ENCODE measurements around the gene ZNF350. TPM values are rescaled to one million over a fixed set of nuclear protein-coding genes. Genes with fewer than 3 reads are reported as not detected.

ZNF350 gene
- total and polyA plus RNA-seq, 2 of the 13 experiments (the other 11 are each of a cell fraction or from before 2014, with no cell fraction given), result 3.7 to 6.9 TPM

DNA sequence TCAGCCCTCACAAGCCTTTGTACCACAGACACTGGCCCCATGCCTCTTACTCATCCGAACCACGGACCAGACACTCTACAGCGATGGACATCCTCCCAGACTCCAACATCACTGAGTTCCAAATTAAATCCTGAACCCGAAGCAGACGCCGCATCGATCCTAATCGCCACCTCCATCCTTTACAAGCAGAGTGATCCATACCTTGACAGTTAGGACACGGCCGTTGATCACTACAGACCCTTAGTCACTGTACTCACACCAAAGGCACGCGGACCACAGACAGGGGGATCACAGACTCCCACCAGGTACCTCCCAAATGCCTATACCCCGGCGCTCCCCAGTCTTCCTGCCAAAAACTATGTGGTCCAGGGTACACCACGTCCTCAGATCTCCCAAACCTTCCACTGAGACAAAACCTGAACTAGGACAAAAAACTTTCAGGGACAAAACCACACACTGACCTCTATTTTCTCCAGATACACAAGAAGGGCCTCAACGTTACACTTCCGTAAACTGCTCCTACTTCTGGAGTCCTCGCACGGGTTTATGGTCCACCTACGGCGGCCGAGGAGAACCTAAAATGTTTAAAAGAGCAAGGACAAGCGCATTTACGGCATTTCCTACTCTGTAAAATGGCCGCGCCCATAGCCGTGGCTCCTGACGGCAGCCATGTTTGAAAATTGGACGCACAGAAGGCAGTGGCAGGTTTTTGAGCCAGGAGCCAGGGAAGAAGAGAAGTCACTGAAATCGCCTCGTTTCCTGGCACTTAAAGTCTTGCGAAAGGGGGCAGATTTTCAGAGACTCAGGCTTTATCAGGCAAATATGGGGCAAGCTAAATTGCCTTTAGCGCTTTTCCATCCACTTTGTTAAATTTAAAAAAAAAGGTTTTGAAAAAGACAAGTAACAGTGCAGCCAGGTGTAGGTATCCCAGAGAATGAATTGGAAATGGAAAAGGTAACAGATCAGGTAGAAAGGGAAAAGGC, at the start of gene ZNF350 (continued):
- TF ChIP-seq, protein P1, sequence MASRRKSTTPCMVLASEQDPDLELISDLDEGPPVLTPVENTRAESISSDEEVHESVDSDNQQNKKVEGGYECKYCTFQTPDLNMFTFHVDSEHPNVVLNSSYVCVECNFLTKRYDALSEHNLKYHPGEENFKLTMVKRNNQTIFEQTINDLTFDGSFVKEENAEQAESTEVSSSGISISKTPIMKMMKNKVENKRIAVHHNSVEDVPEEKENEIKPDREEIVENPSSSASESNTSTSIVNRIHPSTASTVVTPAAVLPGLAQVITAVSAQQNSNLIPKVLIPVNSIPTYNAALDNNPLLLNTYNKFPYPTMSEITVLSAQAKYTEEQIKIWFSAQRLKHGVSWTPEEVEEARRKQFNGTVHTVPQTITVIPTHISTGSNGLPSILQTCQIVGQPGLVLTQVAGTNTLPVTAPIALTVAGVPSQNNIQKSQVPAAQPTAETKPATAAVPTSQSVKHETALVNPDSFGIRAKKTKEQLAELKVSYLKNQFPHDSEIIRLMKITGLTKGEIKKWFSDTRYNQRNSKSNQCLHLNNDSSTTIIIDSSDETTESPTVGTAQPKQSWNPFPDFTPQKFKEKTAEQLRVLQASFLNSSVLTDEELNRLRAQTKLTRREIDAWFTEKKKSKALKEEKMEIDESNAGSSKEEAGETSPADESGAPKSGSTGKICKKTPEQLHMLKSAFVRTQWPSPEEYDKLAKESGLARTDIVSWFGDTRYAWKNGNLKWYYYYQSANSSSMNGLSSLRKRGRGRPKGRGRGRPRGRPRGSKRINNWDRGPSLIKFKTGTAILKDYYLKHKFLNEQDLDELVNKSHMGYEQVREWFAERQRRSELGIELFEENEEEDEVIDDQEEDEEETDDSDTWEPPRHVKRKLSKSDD (CRISPR knock-in tag; IDR thresholded peaks at IDR 0.05; ENCODE audit: low read depth), result 0 out of 2 replicates have a peak, but pooled peaks have one; percentile 33
- TF ChIP-seq, protein P2, sequence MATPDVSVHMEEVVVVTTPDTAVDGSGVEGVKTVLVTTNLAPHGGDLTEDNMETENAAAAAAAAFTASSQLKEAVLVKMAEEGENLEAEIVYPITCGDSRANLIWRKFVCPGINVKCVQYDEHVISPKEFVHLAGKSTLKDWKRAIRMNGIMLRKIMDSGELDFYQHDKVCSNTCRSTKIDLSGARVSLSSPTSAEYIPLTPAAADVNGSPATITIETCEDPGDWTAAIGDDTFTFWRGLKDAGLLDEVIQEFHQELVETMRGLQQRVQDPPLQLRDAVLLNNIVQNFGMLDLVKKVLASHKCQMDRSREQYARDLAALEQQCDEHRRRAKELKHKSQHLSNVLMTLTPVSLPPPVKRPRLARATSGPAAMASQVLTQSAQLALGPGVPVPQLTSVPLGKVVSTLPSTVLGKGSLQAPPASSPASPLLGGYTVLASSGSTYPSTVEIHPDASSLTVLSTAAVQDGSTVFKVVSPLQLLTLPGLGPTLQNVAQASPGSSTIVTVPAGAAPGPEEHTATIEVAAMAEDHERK (CRISPR knock-in tag; IDR thresholded peaks at IDR 0.05; ENCODE audit: low read depth), result 0 out of 2 replicates have a peak, but pooled peaks have one; percentile 26
- peak; percentile 71 for TF ChIP-seq SRF (IDR thresholded peaks at IDR 0.05; ENCODE audit: low read depth, low read length)
- 0 out of 2 replicates have a peak, but pooled peaks have one; percentile 53 for TF ChIP-seq BORCS8-MEF2B (CRISPR knock-in tag; IDR thresholded peaks at IDR 0.05)
- TF ChIP-seq, protein P3, sequence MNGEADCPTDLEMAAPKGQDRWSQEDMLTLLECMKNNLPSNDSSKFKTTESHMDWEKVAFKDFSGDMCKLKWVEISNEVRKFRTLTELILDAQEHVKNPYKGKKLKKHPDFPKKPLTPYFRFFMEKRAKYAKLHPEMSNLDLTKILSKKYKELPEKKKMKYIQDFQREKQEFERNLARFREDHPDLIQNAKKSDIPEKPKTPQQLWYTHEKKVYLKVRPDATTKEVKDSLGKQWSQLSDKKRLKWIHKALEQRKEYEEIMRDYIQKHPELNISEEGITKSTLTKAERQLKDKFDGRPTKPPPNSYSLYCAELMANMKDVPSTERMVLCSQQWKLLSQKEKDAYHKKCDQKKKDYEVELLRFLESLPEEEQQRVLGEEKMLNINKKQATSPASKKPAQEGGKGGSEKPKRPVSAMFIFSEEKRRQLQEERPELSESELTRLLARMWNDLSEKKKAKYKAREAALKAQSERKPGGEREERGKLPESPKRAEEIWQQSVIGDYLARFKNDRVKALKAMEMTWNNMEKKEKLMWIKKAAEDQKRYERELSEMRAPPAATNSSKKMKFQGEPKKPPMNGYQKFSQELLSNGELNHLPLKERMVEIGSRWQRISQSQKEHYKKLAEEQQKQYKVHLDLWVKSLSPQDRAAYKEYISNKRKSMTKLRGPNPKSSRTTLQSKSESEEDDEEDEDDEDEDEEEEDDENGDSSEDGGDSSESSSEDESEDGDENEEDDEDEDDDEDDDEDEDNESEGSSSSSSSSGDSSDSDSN (CRISPR knock-in tag; IDR thresholded peaks at IDR 0.05), result 0 out of 2 replicates have a peak, but pooled peaks have one; percentile 30
- peak; percentile 66 for TF ChIP-seq FOXA3 (CRISPR knock-in tag; IDR thresholded peaks at IDR 0.05)
- TF ChIP-seq AGO2 (optimal IDR thresholded peaks at IDR 0.05; ENCODE audit: low read depth, low read length), result no peak
- TF ChIP-seq ZC3H4 (CRISPR knock-in tag; IDR thresholded peaks at IDR 0.05; ENCODE audit: borderline replicate concordance), result no peak

All from HepG2 (cell line).